ENCODE measurements around the gene CEND1.

CEND1 gene

DNA sequence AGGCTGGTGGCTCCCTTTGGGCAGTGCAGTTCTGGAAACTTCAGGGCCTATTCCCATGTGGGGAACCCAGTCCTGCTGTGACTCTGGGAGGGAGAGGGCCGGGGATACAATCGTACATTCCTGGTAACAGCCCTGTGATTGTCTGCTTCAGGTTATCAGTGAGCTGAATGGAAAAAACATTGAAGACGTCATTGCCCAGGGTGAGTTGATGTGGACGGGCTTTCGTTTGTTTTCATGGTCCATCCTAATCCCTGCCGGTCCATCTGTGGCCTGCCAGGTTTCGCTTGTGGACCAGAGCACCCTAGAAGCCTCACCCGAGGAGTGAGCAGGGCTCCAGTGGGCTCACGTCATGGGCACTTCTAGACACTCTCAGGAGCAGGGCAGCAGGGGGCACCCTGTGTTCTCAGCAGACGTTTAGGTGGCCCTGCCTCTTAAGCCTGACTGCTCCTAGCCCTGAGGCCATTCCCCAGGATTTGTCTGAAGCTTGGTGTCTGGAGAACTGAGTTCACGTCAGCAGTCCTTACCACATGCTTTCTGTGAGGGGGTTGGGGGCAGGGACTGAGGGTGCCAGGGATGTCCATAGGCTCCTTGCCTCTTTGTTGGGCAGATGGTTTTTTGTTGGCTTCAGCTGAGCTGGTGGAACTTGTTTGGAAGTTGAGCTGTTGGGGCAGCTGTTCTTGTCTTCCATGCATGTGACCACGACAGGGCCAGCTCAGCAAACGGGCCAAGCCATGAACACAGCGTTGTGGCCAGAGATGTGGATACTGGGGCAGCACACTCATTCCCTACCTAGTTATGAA is 21.8 kb upstream of the CEND1 start:
- FAIRE-seq: no peak

DNA sequence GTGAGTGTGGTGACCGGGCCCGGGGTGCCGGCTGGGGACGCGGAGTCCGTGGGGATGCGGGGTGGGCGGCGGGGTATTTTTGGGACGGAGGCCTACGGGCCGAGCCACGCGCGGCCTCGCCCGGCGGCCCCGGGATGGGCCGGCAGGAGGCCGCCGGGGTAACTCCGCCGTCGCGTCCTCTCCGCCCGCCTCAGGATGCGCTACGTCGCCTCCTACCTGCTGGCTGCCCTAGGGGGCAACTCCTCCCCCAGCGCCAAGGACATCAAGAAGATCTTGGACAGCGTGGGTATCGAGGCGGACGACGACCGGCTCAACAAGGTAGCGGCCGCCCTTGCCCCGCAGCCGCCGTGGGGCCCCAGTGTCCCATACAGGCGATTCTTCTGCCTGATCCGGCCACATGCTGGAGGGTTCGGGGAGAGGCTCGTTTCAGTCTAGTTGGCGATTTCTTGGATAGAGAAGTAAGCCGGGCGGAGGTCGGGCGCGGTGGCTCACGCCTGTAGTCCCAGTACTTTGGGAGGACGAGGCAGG is 20.2 kb upstream of the CEND1 start:
- FAIRE-seq: no peak

DNA sequence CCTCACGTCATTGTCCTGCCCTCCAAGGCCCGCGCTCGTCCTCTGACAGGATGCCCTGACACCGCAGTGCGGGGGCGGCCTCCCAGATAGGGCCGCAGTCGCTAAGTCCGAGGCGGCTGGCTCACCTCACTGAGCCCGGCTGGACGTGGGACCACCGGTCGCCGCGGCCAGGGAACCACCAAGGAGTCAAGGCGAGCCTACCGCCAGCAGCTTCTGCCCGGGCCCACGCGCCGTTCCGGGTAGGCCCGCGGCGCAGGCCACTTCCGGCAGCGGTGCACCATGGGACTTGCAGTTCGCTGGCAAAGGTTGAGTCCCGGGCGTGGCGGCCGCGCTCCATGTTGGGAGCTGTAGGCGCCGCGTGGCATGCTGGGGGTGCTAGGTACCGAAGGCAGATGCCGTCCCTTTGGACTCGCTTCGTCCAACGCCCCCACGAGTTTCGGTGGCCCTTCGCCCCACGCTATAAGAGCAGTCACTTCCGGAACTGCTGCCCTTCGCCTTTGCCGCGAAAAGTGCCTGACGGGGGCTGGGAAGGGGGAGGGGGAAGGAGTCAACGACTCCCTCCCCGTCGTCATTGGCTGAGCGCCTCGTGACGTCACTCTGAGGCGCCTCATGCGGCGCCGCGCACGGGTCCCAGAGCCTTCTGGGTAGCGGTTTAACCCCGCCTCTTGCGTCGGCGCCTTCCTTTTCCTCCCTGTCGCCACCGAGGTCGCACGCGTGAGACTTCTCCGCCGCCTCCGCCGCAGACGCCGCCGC is 19.6 kb upstream of the CEND1 start, which contains the start of gene RPLP2:
Gene RPLP2 (plus strand): TSS at position 681 of the 753 bp plus-strand sequence. CDS start 268 bp downstream, outside the sequence.
- no peak for FAIRE-seq

DNA sequence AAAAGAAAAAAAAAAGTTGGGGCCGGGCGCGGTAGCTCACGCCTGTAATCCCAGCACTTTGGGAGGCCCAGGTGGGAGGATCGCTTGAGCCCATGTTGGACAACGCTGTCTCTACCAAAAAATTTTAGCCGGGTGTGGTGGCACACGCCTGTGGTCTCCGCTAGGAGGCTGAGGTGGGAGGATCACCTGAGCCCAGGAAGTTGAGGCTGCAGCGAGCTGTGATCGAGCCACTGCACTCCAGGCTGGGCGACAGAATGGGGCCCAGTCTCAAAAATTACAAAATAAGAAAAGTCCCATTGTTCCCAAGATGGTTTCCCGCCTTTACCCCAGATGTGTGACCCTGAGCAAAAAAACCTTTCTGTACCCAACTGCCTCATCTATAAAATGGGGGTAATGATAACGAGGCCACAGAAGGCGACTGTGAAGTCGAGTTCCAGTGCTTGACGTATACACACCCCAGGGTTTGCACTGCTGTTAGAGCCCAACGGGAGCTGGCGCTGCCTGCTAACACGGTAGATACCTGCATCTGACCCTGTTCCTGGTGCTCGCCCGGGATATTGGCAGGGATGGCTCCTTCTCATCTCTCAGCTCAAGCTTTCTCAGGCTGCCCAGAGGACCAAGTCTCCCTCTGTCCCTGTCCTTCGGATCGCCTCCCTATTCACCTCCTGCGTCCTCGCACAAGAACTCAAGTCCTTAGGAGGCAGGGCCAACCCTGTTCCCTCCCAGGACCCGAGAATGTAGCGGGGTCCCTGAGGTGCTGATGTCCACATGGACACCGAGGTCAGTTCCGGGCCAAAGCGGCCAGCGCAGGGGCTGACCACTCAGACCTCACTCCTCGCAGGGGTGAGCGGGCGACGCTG is 18.8 kb upstream of the CEND1 start:
- FAIRE-seq: no peak

DNA sequence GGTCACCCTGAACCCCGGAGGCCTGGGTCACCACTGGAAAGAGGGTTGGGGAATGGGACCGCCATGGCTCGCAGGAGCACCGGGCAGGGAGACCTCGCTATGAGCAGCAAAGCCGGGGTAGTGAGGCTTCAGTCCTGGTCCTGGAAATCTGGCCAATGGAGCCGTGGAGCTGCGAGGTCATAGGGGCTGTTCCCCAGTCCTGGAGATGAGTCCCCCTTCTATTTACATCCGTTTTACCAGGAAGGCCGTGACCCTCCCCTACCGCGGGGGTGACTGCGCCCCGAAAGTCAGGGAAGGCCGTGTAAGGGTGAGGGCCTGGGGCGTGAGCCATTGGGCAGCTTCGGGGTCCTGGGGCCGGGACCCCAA is 14.7 kb upstream of the CEND1 start:
- FAIRE-seq: no peak

DNA sequence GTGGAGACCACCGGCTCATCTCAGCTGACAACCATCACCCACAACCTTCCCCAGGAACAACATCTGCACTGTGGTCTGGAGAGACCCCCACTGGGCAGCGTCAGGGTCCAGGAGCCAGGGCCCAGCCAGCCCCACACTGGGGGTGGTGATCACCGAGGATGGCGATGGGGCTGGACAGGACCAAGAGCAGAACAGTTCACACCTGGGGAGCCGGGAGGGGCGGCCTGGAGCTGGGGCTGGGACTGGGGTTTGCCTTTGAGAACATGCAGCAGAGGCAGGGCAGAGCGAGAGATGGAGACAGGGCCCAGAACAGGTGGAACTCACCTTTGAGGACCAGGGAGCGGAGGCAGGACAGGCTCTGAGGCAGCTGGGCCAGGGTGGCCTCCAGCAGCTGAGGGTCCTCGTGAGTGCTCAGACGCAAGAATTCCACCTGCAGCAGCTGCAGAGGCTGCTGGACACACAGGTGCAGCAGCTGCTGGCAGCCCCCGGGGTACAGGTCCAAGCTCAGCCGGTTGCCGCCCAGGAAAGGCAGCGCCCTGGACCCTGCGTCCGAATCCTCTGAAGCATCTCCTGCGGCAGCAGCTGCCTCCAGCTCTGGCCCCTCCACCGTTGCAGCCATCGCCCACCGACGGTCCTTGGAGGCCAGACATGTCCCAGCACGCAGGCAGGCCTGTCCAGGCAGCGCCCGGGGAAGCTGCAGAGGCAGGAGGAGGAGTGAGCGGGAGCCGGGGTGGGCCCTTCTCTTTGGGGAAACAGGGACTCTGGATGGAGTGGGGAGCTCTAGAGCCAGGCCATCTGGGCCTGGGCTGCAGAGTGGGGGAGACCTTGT is 14.1 kb upstream of the CEND1 start:
- no peak for FAIRE-seq

DNA sequence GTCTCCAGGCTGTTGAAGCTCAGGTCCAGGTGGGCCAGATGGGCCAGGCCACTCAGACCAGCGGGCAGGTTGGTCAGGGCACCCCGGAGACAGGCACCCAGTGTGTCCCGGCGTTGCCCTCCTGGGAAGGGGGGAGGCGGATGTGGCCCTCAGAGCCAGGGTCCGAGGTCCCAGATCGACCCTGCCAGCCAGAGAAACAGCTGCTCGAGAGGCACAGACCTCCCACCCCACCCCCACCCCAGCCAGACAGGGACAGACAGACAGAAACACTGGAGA is 13.5 kb upstream of the CEND1 start:
- no peak for FAIRE-seq

DNA sequence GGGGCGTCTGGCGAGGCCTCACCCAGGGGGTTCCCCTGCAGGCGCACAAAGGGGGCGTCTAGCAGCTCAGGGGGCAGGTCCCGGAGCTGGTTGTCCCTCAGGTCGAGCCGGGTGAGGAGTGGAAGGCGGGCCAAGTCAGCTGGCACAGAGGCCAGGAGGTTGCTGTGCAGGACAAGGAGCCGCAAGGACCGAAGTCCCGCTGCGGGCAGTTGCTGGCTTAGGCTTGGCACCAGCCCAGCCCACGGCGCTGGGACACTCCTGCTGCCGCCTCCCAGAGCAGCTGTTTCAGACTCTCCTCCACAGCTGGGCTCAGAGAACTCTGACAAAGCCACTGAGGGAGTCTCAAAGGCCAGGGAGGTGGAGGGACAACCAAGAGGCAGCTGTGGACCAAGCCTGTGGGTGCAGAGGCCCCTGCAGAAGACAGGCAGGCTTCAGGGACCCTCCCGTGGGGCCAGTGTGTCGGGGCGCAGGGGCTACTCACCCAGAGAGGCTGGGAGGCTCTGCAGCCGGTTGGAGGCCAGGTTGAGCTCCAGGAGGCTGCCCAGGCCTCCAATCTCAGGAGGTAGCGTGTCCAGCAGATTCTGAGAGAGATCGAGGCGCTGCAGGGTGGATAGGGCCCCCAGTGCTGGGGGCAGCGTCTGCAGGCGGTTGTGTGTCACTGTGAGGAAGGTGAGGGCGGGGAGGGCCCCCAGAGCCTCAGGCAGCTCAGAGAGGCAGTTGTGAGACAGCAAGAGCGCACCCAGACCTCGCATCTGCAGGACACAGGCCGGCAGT is 13.0 kb upstream of the CEND1 start:
- FAIRE-seq: no peak

DNA sequence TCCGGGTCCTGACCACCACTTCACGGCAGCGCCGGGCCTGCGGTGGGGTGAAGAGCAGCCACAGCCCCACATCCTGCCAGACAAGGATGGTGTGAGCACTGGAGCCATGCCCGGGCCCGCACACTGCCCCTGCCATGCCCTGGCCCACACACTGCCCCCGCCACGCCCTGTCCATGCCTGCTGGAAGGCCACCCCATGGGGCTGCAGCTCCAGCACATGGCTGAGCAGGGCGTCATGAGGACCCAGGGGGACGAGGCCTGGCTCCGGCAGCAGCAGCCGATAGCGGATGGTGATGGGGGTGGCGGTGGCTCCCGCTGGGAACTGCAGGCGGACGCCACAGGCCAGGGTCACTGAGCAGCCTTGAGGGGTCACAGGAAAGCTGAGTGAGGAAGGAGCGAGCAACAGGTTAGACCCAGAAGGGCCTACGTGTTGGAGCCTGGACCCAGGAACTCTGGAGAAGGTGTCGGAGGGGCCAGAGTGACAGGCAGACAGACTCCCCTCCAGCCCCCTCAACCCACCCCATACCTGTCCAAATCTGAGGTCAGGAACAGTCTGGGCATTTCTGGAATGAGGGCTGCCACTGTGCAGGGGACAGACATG is 12.2 kb upstream of the CEND1 start:
- FAIRE-seq: no peak

DNA sequence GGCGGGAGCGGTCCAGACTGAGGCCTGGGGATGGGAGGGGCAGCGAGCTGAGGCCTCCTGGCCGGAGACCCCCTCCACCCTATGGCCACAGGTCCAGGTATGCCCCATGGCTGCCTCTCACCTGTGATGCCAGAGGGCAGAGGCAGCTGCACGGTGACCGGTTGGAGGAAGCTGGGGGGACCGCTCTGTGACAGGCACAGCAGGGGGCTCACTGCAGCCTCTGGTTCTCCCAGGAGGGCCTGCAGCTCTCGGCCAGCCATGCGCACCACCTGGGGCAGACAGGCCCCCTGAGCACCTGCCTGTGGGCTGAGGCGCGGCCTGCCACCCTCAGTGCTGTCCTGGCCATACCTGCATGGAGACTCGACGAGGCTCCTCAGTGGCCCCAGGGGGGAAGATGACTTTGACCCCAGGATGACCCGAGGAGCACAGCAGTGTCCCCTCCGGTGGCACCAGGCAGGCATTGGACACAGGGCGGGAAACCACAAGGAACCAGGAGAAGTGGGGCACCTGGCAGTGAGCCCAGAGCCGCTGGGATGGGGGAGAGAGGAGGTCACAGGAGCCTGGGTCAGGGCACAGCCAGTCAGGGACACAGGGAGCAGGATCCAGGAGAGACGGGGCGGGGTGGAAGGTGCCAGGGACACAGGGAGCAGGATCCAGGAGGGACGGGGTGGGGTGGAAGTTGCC is 11.3 kb upstream of the CEND1 start:
- no peak for FAIRE-seq

DNA sequence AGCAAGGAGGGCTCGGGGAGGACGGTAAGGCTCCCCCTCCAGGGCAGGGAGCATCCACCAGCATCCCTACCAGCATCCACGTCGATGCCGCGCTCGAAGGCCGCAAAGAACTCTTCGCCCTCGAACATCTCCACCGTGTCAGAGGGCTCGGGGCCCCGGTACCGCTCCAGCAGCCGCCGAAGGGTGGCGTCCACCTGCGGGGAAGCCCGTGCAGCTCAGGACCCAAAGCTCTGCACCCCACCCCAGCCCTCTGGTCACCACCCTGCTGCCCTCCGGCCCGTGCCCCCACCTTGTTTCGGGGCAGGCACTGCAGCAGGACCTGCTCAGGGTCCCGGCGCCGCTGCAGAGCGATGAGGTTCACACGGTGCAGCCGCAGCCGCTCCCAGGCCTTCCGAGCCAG is 10.6 kb upstream of the CEND1 start:
- no peak for FAIRE-seq

DNA sequence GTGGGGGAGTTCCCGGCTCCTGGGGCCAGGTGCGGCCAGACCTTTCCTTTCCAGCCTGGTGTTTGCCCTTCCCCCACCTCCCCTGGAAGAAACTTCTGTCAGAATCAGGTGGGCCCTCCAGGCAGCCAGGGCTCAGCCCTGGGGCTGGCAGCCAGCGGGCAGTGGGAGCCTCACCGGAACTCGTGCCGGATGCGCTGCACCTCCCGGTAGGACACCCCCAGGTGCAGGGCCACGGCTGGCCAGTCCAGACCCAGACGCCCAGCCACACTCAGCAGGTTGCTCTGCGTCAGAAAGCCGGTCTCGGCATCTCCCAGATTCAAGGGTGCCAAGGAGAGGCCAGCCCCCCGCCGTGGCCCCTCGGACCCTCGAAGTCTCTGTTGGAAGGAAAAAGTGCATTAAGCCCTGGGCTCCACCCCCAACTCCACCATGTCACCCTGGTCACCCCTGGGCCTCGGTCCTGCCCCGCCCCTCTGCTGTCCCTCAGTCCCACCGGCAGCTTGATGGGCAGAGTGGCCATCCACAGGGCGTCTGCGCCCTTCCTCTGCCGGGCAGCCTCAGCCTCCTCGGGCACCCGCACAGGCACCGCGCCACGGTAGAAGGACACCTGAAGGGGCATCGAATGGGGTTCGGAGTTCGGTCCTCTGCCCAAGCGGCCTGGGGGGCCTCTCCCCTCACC is 9.9 kb upstream of the CEND1 start:
- no peak for FAIRE-seq

DNA sequence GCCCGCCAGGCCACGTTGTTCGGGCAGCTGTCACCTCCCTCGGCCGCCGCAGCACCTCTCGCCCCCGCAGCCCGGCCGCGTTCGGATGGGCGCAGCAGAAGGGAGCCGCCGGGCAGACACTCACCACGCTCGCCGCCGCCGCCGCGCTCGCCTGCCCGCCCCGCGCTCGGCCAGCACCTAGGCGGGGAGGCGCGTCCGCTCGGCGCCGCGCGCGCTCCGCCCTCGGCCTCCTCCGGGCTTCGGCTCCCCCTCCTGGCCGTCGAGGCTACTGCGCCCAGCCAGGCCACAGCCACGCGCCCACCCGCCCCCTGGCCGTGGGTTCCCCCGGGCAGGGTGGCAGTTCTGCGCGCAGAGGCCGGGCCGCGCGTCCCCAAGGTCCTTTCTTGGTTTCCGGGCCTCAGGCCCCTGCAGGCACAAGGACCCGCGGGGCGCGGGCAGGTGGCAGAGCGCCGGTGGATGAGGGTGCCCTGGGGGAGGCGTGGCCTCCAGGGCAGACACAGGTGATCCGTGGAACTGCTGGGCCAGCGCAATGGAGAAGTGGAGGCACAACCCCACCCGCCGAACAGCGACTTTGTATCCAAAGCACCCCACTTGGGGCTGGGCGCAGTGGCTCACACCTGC is 8.3 kb upstream of the CEND1 start, which contains the start of gene SLC25A22:
Gene SLC25A22 (minus strand): TSS at position 189 of the 621 bp plus-strand sequence. CDS start 3,275 bp downstream, outside the sequence.
- FAIRE-seq: no peak

DNA sequence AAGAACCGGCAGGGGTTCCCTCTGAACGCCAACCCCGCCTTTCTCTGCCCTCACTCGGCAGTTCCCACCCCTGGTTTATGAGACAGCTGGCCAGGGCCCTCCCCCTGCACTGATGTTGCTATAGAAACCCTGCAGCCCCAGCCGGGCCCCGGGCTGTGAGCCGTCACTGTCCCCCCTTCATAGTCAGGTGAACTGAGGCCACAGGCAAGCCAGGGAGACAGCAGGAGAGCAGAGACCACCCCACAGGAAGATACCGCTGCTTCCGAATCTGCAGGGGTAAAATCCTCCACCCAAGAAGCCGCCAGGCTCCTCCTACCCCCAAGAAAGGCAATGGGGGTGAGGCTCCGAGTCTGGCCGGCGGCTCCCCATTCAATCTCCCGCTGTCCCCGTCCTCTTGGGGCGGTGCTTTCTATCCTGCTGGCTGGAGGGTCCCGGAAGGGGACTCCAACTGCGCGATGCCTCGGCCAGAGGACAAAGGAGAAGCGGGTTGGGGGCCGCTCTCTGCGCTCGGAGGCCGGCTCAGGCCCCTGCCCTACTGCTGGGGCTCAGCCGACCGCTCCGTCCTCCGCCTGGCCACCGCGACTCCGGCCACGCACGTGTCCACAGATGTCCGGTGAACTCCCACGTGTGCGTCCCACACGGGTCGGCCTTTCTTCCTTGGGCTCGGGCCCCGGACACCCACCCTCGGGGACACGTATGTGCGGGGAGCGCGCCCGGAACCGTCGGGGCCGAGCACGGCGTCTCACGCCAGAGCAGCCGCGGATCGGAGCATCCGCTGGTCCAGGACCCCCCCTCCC is 7.6 kb upstream of the CEND1 start:
- no peak for FAIRE-seq

DNA sequence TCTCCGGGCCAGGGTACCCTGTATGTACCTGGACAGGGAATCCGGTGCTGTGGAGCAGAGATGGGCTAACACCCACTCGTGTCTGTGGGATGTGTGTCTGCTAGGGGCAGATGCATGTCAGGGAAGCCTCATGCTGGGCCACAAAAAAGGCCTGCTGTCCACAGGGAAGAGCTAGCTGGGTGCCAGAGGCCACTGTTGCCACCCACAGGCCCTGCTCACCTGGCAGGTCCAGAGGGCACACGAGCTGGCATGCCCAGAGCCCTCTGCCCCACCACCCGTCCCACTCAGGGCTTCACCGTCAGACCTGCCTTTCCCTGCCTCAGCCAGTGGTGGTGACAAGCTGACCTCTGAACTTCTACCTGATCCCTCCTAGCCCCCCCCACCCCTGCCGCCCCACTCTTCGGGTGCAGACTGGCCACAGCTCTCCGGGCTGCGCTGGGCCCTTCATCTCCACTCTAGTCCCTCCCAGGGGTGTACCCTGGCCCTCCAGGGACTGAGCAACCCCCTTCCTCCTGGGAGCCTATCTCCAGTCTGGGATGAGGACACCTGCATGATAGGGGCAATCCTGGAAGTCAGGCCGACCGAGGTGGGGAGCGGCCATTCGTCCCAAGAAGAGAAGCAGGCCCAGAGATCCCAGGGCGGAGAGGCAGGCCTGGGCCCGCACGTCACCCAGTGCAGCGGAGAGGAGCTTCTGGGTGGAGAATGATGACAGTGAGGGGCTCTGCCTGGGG is 6.8 kb upstream of the CEND1 start:
- no peak for FAIRE-seq

DNA sequence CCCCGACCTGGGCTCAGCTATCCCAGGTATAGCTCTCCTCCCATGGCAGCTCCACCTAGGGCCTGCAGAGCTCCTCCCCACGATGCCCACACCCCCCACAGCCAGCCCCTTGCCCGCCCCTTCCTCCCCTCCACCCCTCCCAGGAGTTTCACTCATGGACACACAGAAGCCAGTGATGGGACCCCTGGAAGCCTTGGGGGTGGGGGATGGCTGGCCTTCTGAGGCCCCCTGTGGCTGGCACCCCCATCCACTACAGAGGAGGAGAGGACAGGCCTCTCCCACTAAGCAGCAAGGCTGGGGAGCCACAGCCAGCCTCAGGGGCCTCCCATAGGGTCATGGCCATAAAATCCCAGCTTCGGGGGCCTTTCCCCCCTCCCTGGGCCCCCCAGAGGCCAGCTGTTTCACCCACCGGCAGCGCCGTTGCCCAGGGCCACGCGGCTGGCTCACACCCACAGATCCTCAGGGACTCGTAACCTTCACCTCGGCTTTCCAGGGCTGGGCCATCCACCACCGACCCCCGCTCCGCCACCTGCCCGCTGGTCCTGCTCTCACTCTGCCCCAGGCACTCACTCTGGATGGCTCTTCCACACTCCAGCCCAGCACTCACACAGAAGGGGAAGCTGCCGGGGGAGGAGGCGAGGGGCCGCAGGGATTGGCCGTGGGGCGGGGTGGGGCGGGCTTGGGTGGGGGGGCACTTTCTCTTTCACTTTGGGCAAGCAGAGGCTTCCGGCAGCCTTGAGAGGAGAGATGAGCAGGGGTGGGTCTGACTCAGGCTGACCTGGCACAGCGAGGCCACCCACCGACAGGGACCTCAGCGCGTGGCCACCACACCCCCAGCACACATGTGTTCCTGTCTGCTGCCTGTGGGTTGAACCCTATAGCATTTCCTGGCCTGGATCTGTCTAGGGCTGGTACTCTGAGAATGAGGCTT is 6.0 kb upstream of the CEND1 start:
- FAIRE-seq: no peak

All from colon (tissue), 2 donors.